ENCODE measurements around the gene CRYL1. TPM values are rescaled to one million over a fixed set of nuclear protein-coding genes. Genes with fewer than 3 reads are reported as not detected.

Gene CRYL1
- total and polyA plus RNA-seq, 2 of the 13 experiments (the other 11 are each of a cell fraction or from before 2014, with no cell fraction given): 57.2 to 115 TPM

DNA sequence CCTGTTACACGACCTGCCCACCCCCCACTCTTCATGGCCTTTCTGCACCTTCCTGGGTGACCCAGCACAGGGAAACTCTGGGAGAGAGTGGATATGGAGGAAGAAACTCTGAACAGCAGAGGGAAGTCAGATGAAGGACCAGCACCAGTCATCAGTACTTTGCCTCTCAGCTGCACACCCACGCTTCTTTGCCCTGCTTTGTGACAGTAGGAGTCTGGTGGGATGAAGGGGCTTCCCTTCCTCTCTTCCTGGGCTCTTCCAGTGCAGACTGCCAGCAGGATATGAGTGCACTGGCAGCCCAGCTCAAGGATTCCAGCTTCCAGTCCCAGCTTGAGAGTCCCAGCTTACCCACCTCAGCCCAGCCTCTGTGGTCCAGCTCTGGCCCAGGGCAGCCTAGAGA lies 68.9 kb downstream of the CRYL1 start:
- in situ Hi-C loops (cut with HindIII; ENCODE audit: extremely low pct_ligation_motif_present, low pct_unique_long_range_greater_than_20kb) (no loop called here), intact Hi-C loops (cut with micrococcal nuclease; ENCODE audit: unreplicated experiment) (no loop called here)
- Histone ChIP-seq H3K27ac (ENCODE audit: extremely low read length, insufficient read depth, low read length) (no peak overlapping the region), H3K9ac (ENCODE audit: insufficient read depth, low read depth, low read length) (no peak overlapping the region), H4K20me1 (ENCODE audit: insufficient read depth, low read length) (no peaks in the 10 kb centered on the region; the same call in 1 of the 2 replicates), H3K79me2 (ENCODE audit: insufficient read depth, low read length) (no peaks in the 10 kb centered on the region), H3K36me3 (replicated peaks in 1 of 2; ENCODE audit: control insufficient read depth in 1 of 2, insufficient read depth in 2 of 2, low read length in 2 of 2) (no peaks in the 10 kb centered on the region; a peak in 1 of 5 replicates), H3K4me1 (ENCODE audit: insufficient read depth, low read length) (no peaks in the 10 kb centered on the region), H3K4me2 (ENCODE audit: low read depth, low read length) (no peak overlapping the region), H3K4me3 (replicated peaks in 1 of 3; ENCODE audit: insufficient read depth in 1 of 3, low read depth in 2 of 3, low read length in 3 of 3) (no peak overlapping the region), H2AFZ (ENCODE audit: low read length) (no peak overlapping the region), H3K9me3 (ENCODE audit: low read length) (no peaks in the 10 kb centered on the region), H3K27me3 (ENCODE audit: control insufficient read depth in 1 of 2, insufficient read depth in 2 of 2, low read length in 2 of 2) (no peaks in the 10 kb centered on the region)
- ChIA-PET CTCF (ENCODE audit: low intra/inter-chr PET ratio, low total read pairs) (no interaction called here), POLR2A (no interaction called here)
- DNase-seq (ENCODE audit: low spot score): no peak
- FAIRE-seq: no peak
- WGBS (ENCODE audit: low lambda C conversion rate): 67% methylated on average over 2 of the region's 2 CpGs
- no TSS peak for BruUV-seq (replicated peaks)
- ATAC-seq: no peak
- TF ChIP-seq HMGXB4 (CRISPR knock-in tag; IDR thresholded peaks at IDR 0.05; ENCODE audit: borderline replicate concordance in 1 of 2, low read depth in 1 of 2) (no peak), ZNF333 (CRISPR knock-in tag; IDR thresholded peaks at IDR 0.05; ENCODE audit: borderline replicate concordance) (no peak), ZNF713 (CRISPR knock-in tag; IDR thresholded peaks at IDR 0.05) (no peak), KDM3A (CRISPR knock-in tag; IDR thresholded peaks at IDR 0.05; ENCODE audit: low read depth) (no peak), GRHL1 (CRISPR knock-in tag; conservative IDR thresholded peaks at IDR 0.05) (no peak), POGZ (CRISPR knock-in tag; IDR thresholded peaks at IDR 0.05) (no peak), RELA (CRISPR knock-in tag; IDR thresholded peaks at IDR 0.05) (no peak), HMG20B (CRISPR knock-in tag; conservative IDR thresholded peaks at IDR 0.05) (no peak), ZNF678 (CRISPR knock-in tag; IDR thresholded peaks at IDR 0.05) (no peak), NCOR1 (IDR thresholded peaks at IDR 0.05; ENCODE audit: borderline replicate concordance, low read length) (no peak), U2AF1 (optimal IDR thresholded peaks at IDR 0.05; ENCODE audit: low read depth, low read length) (no peak), ZMAT5 (CRISPR knock-in tag; IDR thresholded peaks at IDR 0.05; ENCODE audit: borderline replicate concordance, low read depth) (no peak), BCL6 (CRISPR knock-in tag; IDR thresholded peaks at IDR 0.05) (no peak), ZNF782 (CRISPR knock-in tag; IDR thresholded peaks at IDR 0.05; ENCODE audit: borderline replicate concordance) (no peak), DR1 (CRISPR knock-in tag; IDR thresholded peaks at IDR 0.05) (no peak)
- TF ChIP-seq, protein P1, sequence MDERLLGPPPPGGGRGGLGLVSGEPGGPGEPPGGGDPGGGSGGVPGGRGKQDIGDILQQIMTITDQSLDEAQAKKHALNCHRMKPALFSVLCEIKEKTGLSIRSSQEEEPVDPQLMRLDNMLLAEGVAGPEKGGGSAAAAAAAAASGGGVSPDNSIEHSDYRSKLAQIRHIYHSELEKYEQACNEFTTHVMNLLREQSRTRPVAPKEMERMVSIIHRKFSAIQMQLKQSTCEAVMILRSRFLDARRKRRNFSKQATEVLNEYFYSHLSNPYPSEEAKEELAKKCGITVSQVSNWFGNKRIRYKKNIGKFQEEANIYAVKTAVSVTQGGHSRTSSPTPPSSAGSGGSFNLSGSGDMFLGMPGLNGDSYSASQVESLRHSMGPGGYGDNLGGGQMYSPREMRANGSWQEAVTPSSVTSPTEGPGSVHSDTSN (CRISPR knock-in tag; IDR thresholded peaks at IDR 0.05): no peak
- TF ChIP-seq, protein P2, sequence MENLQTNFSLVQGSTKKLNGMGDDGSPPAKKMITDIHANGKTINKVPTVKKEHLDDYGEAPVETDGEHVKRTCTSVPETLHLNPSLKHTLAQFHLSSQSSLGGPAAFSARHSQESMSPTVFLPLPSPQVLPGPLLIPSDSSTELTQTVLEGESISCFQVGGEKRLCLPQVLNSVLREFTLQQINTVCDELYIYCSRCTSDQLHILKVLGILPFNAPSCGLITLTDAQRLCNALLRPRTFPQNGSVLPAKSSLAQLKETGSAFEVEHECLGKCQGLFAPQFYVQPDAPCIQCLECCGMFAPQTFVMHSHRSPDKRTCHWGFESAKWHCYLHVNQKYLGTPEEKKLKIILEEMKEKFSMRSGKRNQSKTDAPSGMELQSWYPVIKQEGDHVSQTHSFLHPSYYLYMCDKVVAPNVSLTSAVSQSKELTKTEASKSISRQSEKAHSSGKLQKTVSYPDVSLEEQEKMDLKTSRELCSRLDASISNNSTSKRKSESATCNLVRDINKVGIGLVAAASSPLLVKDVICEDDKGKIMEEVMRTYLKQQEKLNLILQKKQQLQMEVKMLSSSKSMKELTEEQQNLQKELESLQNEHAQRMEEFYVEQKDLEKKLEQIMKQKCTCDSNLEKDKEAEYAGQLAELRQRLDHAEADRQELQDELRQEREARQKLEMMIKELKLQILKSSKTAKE (CRISPR knock-in tag; IDR thresholded peaks at IDR 0.05; ENCODE audit: borderline replicate concordance): no peak

Data from HepG2 (cell line).